Effector memory CD8-positive, alpha-beta T cell (primary cell): ENCODE results near the gene KRT26.

Source experiments
- ATAC-seq: fragments of 150-1000 bp; cut with Tn5 transposase; replicated peaks from 2 replicates; pipeline ENCODE4 v1.10.0; 2021; ENCODE audit warnings: mild to moderate bottlenecking, moderate library complexity
- DNase-seq, 3 experiments: peaks; one replicate each; pipeline ENCODE4 v3.0.0; 2021
- H3K27ac Mint-ChIP-seq, 2 donors: one replicate each; pipeline ENCODE4 v1.8.0; 2022; ENCODE audit warnings: mild to moderate bottlenecking in 2 of 2, mixed read lengths in 2 of 2, moderate library complexity in 2 of 2
- H3K27me3 Mint-ChIP-seq, 2 donors: one replicate each; pipeline ENCODE4 v1.8.0; 2022; ENCODE audit warnings: mixed read lengths in 2 of 2
- H3K36me3 Mint-ChIP-seq: one replicate; pipeline ENCODE4 v1.8.0; 2022; ENCODE audit warnings: mild to moderate bottlenecking, moderate library complexity, mixed read lengths; ENCODE audit not compliant: insufficient read depth
- H3K4me1 Mint-ChIP-seq, 2 donors: one replicate each; pipeline ENCODE4 v1.8.0; 2022; ENCODE audit warnings: low read depth in 2 of 2, mixed read lengths in 2 of 2
- H3K4me3 Mint-ChIP-seq, 2 donors: one replicate each; pipeline ENCODE4 v1.8.0; 2022; ENCODE audit warnings: mild to moderate bottlenecking in 2 of 2, mixed read lengths in 2 of 2, moderate library complexity in 2 of 2
- H3K9me3 Mint-ChIP-seq, 2 donors: one replicate each; pipeline ENCODE4 v1.8.0; 2022; ENCODE audit warnings: mixed read lengths in 2 of 2

Gene KRT26

GRCh38 chr17:40782450-40782849 is 10.4 kb upstream of the KRT26 start, which contains the start of gene KRT27:
Gene KRT27, minus strand, starts transcription at chr17:40782550. Its CDS starts 57 bp downstream, at chr17:40782493.
- Mint-ChIP-seq H3K27me3 (peaks cover 60 to 73% of the 10 kb centered on the region in 2 donors), H3K9me3 (no peaks in the 10 kb centered on the region), H3K36me3 (no peaks in the 10 kb centered on the region), H3K4me3 (no peak within 1 kb of the TSS), H3K4me1 (no peaks in the 10 kb centered on the region), H3K27ac (no peak within 1 kb of the TSS)
- DNase-seq (no peak), ATAC-seq (no peak)

- Mint-ChIP-seq H3K9me3 (no peaks in the 10 kb centered on the region), H3K27me3 (peaks cover 73 to 92% of the 10 kb centered on the region in 2 donors), H3K27ac (no peak overlapping the region), H3K36me3 (no peaks in the 10 kb centered on the region), H3K4me3 (no peak overlapping the region), H3K4me1 (no peaks in the 10 kb centered on the region)
- no peak for DNase-seq
- ATAC-seq, result no peak
Measured at GRCh38 chr17:40779181-40779909, 7.3 kb upstream of the KRT26 start.

- H3K4me1 Mint-ChIP-seq, result no peaks in the 10 kb centered on the region
- no peak overlapping the region for H3K27ac Mint-ChIP-seq
- no peak overlapping the region for H3K4me3 Mint-ChIP-seq
- ATAC-seq (no peak), DNase-seq (no peak)
- H3K36me3 Mint-ChIP-seq, result no peaks in the 10 kb centered on the region
- H3K27me3 Mint-ChIP-seq, result peaks cover 72 to 86% of the 10 kb centered on the region in 2 donors
- no peaks in the 10 kb centered on the region for H3K9me3 Mint-ChIP-seq
Measured at GRCh38 chr17:40778461-40778860, 6.5 kb upstream of the KRT26 start.

- DNase-seq (no peak), ATAC-seq (no peak)
- Mint-ChIP-seq H3K36me3 (no peaks in the 10 kb centered on the region), H3K4me3 (no peak overlapping the region), H3K27me3 (peaks cover 68 to 82% of the 10 kb centered on the region in 2 donors), H3K9me3 (no peaks in the 10 kb centered on the region), H3K27ac (no peak overlapping the region), H3K4me1 (no peaks in the 10 kb centered on the region)
Measured at GRCh38 chr17:40777971-40778370, 6.0 kb upstream of the KRT26 start.

- no peak overlapping the region for H3K27ac Mint-ChIP-seq
- peaks cover 68 to 82% of the 10 kb centered on the region in 2 donors for H3K27me3 Mint-ChIP-seq
- ATAC-seq (no peak), DNase-seq (no peak)
- H3K4me1 Mint-ChIP-seq, result no peaks in the 10 kb centered on the region
- no peak overlapping the region for H3K4me3 Mint-ChIP-seq
- no peaks in the 10 kb centered on the region for H3K36me3 Mint-ChIP-seq
- H3K9me3 Mint-ChIP-seq, result no peaks in the 10 kb centered on the region
Measured at GRCh38 chr17:40777459-40777858, 5.5 kb upstream of the KRT26 start.

GRCh38 chr17:40775945-40776344 is 3.9 kb upstream of the KRT26 start:
- no peaks in the 10 kb centered on the region for H3K4me1 Mint-ChIP-seq
- H3K36me3 Mint-ChIP-seq, result no peaks in the 10 kb centered on the region
- ATAC-seq (no peak), DNase-seq (no peak)
- H3K27me3 Mint-ChIP-seq, result peaks cover 74 to 80% of the 10 kb centered on the region in 2 donors
- H3K4me3 Mint-ChIP-seq, result no peak overlapping the region
- no peaks in the 10 kb centered on the region for H3K9me3 Mint-ChIP-seq
- H3K27ac Mint-ChIP-seq, result no peak overlapping the region

- Mint-ChIP-seq H3K27ac (no peak overlapping the region), H3K27me3 (peaks cover 36 to 37% of the 10 kb centered on the region in 2 donors), H3K4me3 (no peak overlapping the region), H3K9me3 (peaks cover 0 to 5% of the 10 kb centered on the region in 2 donors), H3K36me3 (no peaks in the 10 kb centered on the region), H3K4me1 (no peaks in the 10 kb centered on the region)
- no peak for ATAC-seq
- DNase-seq, result no peak
Measured at GRCh38 chr17:40765657-40766056, 6.3 kb downstream of the KRT26 start.

- Mint-ChIP-seq H3K4me3 (no peak overlapping the region), H3K4me1 (no peaks in the 10 kb centered on the region), H3K27ac (no peak overlapping the region), H3K36me3 (no peaks in the 10 kb centered on the region), H3K27me3 (peaks cover 37 to 40% of the 10 kb centered on the region in 2 donors), H3K9me3 (peaks cover 6 to 11% of the 10 kb centered on the region in 2 donors)
- DNase-seq, result no peak
- ATAC-seq, result no peak
Measured at GRCh38 chr17:40763752-40764151, 8.2 kb downstream of the KRT26 start.

GRCh38 chr17:40760105-40761016 is 11.6 kb downstream of the KRT26 start:
- DNase-seq, result no peak
- Mint-ChIP-seq H3K4me1 (no peaks in the 10 kb centered on the region), H3K9me3 (peaks cover 13 to 17% of the 10 kb centered on the region in 2 donors), H3K36me3 (no peaks in the 10 kb centered on the region), H3K27ac (no peak overlapping the region), H3K27me3 (peaks cover 54 to 55% of the 10 kb centered on the region in 2 donors), H3K4me3 (no peak overlapping the region)
- ATAC-seq, result no peak

- H3K4me1 Mint-ChIP-seq, result no peaks in the 10 kb centered on the region
- H3K27me3 Mint-ChIP-seq, result peaks cover 38 to 54% of the 10 kb centered on the region in 2 donors
- H3K36me3 Mint-ChIP-seq, result no peaks in the 10 kb centered on the region
- no peak within 1 kb of the TSS for H3K27ac Mint-ChIP-seq
- H3K4me3 Mint-ChIP-seq, result no peak within 1 kb of the TSS
- peaks cover 9 to 17% of the 10 kb centered on the region in 2 donors for H3K9me3 Mint-ChIP-seq
- no peak for DNase-seq
- ATAC-seq, result no peak
Measured at GRCh38 chr17:40755231-40755630, 16.8 kb downstream of the KRT26 start, which contains the start of gene KRT25. Gene KRT25, minus strand, starts transcription at chr17:40755331. Its CDS starts 60 bp downstream, at chr17:40755271.

- DNase-seq (no peak), ATAC-seq (no peak)
- H3K27ac Mint-ChIP-seq, result no peak overlapping the region
- H3K4me3 Mint-ChIP-seq, result no peak overlapping the region
- H3K9me3 Mint-ChIP-seq, result peaks cover 7% of the 10 kb centered on the region in 2 donors
- no peaks in the 10 kb centered on the region for H3K36me3 Mint-ChIP-seq
- peaks cover 35 to 54% of the 10 kb centered on the region in 2 donors for H3K27me3 Mint-ChIP-seq
- H3K4me1 Mint-ChIP-seq, result no peaks in the 10 kb centered on the region
Measured at GRCh38 chr17:40753804-40754203, 18.2 kb downstream of the KRT26 start.

- peaks cover 0 to 3% of the 10 kb centered on the region in 2 donors for H3K9me3 Mint-ChIP-seq
- ATAC-seq (no peak), DNase-seq (no peak)
- H3K27ac Mint-ChIP-seq, result no peak overlapping the region
- no peaks in the 10 kb centered on the region for H3K36me3 Mint-ChIP-seq
- no peaks in the 10 kb centered on the region for H3K4me1 Mint-ChIP-seq
- H3K27me3 Mint-ChIP-seq, result peaks cover 36 to 59% of the 10 kb centered on the region in 2 donors
- H3K4me3 Mint-ChIP-seq, result no peak overlapping the region
Measured at GRCh38 chr17:40751065-40751464, 20.9 kb downstream of the KRT26 start.

- Mint-ChIP-seq H3K27ac (no peak overlapping the region), H3K9me3 (peaks cover 0 to 3% of the 10 kb centered on the region in 2 donors), H3K4me3 (no peak overlapping the region), H3K4me1 (no peaks in the 10 kb centered on the region), H3K36me3 (no peaks in the 10 kb centered on the region), H3K27me3 (peaks cover 37 to 61% of the 10 kb centered on the region in 2 donors)
- ATAC-seq (no peak), DNase-seq (no peak)
Measured at GRCh38 chr17:40750391-40750790, 21.6 kb downstream of the KRT26 start.
